ENCODE measurements around the gene RAB33A.

The RAB33A gene
- 9.2 to 19.4 (median 12.6) reads per million in 4 experiments for total RNA-seq

DNA sequence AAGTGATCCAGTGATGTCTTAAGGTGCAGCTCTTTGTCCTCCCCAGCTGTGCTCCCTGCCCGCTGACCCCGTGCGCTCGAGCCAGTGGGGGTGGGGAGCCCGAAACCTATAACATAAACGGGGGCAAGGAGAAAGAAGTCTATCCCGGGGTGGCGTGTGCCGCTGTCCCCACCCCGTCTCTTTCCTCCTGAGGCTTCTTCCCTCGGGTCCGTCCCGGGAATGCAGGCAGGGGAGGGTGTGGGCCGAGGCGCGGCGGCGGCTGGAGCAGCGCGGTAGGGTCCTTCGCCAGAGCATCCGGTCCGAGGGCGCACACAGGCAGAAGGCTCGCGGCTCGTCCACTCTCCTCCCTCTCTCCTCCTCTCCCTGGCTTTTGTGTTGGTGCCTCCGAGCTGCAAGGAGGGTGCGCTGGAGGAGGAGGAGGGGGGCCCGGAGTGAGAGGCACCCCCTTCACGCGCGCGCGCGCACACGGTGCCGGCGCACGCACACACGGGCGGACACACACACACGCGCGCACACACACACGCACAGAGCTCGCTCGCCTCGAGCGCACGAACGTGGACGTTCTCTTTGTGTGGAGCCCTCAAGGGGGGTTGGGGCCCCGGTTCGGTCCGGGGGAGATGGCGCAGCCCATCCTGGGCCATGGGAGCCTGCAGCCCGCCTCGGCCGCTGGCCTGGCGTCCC lies at the start of gene RAB33A:
Gene RAB33A, plus strand, starts transcription at position 517 of the 681 bp plus-strand sequence. Its CDS starts 101 bp downstream, at position 618.
- peak; percentile 1 for DNase-seq

DNA sequence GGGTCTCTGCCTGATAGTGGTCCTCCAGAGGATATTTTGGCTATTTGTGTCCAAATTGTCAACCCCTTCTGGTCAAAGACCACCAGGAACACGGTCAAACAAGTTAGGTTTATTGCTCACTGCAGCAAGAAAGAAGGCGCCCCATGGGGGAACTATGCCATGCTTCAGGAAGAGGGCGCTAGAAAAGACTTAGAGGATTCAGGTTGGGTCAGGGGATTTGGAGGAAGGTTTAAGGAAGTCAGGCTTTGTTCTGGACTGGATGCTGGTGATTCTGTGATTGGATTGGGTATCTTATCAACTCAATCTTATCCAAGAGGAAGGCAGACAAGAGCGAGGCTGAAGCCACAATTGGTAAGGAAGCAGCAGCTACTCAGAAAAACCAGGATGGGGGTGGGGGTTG lies 47.2 kb upstream of the RAB33A start:
- no peak for DNase-seq

DNA sequence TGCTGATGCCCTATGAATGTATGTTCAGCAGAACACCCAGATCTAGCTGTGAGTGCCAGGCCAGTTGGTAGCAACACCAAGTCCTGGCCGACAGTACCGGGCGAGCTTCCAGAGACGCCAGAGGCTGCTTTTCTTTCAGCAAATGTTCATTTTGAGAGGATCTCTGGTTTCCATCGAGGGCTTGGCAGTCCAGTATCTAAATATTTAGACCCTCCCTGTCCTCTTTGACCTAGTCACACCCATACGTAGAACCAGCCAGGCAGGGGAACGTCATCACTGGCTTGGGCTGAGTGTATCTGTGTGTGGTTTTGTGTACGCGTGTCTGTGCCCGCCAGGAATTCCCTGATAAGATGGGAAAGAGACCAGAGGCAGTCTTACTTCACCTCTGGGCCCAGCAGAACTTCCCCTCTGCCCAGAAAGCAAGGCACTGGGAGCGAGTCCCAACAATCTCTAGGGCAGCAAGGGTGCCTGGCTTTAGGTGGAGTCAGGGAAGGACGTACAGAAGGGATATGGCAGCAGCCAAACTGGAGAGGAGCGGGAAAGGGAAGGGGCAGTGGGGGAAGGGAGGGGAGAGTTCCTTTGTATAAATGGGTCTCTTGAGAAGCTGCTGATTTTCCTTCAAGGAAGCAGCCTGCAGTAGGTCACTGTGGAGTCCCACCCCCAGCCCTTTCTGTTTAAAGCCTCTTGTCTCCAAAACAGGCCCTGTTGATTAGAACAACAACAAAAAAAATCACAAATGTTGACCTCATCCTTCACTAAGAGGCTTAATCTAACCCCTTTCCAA lies 46.5 kb upstream of the RAB33A start:
- no peak for DNase-seq

DNA sequence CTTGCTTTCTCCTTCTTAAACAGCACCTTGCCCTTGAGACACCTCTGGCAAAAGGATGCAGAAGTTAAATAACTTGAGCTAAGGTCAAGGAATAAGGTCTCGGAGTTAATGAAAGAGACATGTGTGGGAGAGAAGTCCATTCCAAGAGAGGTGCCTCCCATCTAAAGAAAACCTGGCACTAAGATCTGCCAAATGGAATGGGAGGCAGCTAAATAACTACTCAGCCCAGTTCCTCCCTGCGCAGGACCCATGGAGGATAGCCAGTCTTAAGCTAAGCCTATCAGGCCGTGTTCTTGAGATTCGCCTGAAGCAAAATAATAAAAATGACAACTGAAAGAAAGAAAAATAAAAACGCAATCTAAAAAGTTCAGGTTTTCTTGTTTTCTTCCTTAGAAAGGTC lies 40.8 kb upstream of the RAB33A start:
- DNase-seq, result no peak

DNA sequence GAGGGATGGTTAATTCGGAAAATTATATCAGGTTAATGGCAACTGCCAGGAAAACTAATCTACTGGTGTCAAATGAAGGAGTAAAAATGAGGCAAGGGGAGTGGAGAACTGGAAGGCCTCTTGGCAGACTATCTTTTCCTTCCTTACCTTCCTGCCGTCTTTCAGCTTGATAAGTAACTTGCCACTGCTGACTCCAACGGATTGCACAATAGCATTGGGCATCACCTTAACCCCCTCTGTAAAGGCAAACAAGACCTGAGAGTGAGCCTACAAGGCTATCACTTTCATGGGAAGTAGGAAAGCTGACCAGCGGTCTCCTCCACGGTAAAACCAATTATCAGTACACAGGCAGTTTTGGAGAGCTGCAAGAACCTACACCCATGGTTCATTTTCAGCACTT lies 35.3 kb upstream of the RAB33A start:
- no peak for DNase-seq

DNA sequence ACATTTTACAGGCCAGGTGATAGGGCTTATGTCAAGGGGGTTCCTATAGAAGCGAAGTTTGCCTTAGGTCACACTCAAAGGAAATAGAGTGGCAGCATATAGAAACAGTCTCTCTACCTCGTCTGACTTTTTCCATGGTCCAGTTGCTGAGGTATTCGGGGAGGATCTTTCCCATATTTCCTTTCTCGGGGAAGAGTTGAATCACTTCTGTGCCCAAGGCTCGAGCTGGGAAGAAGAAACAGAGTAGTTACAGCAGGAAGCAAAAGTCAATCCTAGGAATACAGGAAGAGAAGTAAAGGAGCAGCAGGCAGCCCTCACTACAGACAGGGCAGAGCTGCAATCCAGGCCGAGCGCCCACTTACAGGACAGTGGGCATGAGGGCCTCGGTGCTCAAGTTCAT lies 34.8 kb upstream of the RAB33A start:
- no peak for DNase-seq

DNA sequence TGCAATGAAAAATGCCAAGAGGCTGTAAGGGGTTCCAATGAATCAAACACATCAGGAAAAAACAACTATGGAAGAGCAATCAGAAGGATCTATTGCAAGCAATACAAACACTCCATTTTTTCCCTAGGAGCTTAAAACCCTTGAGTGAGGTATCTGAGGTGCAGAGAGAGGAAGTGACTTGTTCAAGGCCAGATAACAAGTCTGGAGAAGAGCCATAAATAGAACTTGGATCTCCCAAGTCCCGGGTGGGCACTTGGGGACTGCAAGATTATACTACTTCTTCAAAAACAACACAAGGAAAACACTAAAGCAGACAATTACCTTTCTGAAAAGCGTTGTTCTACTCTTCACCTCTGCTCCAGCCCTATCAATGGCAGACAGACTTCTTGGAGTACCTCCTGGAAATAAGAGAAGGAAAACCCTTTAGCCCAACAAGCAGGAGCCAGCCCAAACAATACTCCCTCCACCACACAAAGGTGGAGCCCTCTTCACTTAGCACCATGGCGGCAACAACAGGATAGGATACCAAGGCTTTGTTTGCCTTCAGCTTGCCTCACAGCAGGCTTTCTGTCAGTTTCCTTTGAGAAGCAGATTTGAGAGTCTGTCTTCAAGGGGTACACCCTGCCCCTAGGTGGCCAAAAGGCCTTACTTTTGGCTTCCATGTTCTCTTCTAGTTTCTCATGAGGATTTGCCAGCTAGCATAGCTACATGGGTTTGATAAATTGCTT lies 32.1 kb upstream of the RAB33A start:
- DNase-seq, result no peak

DNA sequence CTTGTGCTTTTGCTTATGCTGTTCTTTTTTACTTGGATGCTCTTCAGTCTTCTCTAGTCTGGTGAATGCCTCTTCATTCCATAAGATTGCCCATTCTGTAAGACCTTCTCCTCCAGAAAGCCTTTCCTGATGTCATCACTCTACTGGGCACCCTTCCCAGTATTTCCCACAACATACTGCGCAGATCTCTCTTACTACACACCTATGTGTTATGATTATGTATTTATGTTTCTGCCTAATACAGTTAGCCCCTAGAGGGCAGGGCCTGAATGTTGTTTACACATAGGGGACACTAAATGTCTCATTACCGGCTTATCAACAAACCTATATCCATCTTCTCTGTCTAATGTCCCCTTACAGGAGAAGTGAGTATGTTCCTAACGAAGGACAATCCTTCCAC lies 27.3 kb upstream of the RAB33A start:
- DNase-seq, result no peak

DNA sequence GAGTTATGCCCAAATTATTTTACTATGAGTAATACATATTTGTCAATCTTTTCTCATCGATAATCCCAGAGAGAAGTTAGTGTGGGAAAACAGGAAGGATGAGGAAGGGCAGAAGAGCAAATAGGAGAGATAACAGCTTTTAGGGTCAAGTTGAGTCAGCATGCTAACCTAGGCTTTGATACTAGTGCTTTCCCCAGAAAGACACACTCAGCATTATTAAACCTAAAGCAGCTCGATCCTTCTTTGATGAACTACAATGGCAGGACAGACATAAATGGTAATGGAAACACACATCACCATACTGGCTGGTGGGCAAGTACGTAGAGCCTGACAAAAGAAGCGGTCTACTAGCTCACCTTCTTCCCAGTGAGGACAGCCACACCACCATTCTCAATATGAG lies 26.6 kb upstream of the RAB33A start:
- DNase-seq, result no peak

DNA sequence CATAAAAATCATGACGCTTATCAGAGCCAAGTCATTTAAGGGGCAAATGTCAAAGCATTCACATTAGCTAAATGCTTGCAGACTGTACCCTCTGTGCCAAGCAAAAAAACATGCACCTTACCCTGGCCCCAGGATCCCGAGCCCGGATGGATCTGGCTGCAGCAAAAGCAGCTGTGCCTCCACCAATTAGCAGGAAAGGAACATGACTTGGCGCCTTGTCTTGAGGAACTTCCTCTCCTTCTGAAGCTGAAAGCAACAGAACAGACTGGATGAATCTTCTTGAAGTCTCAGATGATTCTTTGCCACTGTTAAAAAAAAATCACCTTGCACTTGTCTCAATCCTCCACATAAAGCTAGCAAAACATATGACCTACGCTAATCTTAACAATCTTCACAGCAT lies 24.1 kb upstream of the RAB33A start:
- no peak for DNase-seq

DNA sequence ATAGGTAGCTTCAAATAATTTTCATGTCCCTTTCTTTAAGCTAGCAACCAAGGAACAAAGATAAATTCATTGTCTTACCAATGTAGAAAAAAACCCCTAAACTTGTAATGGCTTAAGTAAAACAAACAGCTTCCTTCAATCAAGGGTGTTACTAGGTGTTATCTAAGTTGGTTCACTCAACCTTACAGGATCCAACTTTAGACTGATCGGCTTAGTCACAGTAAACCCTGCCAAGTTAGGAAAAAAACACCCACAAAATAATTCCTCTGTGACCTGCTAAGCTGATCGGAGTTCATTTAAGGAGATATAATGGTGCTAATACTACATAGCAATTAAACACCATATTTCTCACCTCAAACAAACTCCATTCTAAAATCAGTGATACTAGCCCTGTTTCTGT lies 16.2 kb upstream of the RAB33A start:
- DNase-seq, result no peak

DNA sequence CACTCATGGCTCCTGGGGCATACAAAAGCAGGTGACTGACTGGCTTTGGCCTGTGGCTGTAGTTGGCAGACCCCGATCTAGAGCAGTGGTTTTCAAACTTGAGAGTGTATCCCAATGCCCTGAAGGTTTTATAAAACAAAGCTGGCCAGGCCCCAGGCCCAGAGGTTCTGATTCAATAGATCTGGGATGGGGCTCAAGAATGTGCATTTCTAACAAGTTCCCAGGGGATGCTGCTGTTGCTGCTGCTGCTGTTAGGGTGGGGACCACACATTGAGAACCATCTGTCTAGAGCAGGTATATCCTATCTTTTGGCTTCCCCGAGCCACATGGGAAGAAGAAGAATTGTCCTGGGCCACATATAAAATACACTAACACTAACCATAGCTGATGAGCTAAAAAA lies 13.5 kb upstream of the RAB33A start:
- no peak for DNase-seq

DNA sequence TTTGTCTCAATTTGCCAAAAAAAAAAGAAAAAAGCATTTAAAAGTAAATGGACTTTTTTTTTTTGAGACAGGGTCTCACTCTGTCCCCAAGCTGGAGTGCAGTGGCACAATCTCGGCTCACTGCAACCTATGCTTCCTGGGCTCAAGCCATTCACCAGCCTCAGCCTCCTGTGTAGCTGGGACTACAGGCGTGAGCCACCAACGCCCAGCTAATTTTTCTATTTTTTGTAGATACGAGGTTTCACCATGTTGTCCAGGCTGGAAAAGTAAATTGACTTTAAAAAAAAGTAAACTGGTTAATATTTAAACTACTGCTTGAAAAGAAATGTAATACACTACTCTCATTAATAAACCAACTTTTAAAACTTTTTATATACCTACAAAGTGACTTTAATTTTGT lies 12.0 kb upstream of the RAB33A start:
- DNase-seq, result no peak

DNA sequence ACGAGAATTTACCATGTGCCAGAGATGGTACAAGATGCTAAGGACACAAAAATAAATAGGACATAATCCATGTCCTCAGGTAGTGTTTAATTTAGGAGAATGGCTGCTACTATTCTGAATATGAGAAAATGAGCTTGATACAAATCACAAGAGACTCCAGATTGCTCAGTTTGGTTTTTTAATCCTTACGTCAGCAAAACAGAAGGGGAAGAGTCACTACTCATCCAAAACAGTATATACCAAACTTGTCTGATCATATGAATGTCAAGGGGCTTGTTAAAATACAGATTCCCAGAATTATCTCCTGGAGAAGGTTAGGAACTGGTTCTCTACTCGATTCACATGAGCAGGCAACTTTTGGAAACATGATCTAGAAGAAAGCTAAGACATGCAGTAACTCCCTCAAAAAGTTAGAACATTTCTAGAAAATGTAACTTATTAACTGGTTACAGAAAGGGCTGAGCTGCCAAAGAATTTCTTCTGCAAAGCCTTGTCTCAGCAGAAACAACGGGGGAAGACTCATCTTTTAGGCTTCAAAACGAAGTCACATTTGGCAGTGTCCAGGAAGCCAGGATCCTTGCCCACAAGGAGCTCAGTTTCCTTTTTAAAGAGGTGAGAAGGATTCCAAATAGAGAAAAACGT lies 9.5 kb upstream of the RAB33A start:
- no peak for DNase-seq

DNA sequence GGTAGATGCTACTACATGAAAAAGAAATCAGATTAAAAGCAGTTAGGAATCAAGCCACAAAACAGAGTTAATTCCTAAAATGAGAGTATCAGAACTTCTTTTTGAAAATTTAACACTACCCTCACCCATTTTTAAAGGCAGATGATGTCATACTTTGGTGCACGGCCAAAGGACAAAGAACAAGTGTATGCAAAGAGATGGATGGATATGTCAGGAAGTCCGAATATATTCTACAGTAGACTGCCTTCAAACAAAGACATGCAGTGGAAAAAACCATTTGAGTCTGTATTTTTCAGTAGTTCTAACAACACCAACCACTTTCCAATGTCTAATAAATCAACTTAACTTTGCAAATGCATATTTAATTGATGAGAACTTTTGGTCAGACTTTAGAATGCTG lies 8.4 kb upstream of the RAB33A start:
- DNase-seq, result no peak

DNA sequence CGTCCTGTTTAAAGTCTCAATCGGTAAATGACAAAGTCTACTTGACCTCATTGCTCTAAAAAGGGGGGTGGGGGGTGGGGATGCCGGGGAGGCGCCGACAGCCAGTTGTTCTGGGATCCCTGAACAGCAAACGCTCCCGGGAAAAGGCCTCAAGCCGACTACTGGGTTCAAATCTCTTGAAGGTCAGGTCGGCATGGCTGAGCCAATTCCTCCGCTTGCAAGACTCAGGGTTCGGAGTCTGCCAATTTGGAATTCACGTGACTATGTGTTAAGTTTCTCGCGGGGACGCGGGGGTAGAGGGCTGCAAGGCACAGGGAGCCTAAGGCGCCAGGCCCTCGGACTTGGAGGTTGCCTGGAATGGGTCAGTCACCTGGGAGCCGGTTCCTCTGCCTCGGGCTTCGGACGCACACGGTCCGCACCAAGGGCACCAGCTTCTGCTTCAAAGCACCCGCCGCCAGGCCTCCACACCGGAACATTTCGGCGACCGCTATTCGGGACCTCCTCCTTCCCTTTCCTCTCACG lies 6.5 kb upstream of the RAB33A start:
- DNase-seq, result no peak

DNA sequence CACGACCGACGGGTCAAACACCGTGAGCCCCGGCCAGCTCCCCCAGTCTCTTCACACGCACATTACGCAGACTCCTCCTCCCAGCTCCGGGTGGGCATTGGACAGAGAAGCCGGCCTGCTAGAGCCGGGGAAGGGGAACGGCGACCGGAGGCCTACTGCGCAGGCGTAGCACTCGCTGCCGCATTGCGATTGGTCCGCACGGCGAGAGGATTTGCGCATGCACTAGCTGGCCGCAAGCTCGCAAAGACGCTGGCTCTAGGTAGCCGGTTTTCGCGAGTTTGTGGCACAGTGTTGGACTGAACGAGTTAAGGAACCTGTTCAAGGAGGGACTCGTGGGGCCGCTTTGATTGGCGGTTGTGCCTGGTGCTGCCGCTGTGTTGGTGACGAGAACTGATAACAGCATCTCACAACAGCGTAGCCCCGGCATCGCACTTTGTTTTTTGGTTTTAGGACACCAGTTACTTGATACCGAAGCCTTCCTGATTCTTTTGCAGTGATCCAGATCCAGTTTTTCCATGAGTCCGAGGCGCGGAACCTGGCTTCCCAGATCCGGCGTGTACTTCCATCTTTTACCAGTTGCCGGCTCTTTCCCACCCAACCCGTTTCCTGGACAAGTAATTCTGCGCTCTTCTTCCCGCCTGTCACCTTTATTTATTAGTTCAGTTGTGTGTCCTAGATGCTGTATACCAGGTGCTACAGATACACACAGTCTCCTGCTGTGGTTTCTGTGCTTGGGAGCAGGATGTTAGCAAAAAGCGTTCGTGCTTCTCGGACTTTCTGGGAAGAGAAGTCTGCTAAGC lies 5.9 kb upstream of the RAB33A start, which contains the start of gene AIFM1:
Gene AIFM1, minus strand, starts transcription at position 139 of the 800 bp plus-strand sequence. CDS start 185 bp downstream, outside the sequence.
- peak; percentile 79 for DNase-seq

DNA sequence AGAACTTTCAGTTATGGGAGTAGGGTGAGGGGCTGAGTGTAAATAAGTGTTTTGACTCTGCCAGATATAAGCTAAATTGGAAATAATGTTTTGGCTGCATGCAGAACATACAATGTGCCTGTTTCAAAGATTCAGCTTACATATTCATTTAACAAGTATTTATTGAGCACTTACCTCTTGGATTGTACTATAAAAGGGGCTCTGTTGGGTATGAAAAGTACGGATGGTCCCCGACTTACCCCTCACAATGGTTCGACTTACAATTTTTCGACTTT lies 5.3 kb upstream of the RAB33A start:
- DNase-seq, result no peak

DNA sequence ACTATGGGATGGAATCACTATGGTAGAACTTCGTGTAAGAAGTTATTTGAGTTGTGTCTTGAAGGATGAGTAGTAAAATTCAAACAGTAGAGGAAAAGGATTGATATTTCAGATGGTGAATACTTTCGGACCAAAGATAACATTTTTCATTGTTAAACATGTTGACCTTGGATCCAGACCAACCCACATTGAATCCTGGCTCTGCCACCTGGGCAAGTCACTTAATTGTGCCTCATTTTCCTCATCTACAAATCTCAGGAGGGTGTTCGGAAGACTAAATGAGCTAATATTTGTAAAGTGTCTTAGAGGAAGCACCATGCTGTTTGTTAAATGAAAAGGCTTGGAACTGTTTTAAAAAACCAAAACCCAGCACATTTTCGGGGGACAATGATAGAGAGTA lies 4.7 kb upstream of the RAB33A start:
- no peak for DNase-seq

DNA sequence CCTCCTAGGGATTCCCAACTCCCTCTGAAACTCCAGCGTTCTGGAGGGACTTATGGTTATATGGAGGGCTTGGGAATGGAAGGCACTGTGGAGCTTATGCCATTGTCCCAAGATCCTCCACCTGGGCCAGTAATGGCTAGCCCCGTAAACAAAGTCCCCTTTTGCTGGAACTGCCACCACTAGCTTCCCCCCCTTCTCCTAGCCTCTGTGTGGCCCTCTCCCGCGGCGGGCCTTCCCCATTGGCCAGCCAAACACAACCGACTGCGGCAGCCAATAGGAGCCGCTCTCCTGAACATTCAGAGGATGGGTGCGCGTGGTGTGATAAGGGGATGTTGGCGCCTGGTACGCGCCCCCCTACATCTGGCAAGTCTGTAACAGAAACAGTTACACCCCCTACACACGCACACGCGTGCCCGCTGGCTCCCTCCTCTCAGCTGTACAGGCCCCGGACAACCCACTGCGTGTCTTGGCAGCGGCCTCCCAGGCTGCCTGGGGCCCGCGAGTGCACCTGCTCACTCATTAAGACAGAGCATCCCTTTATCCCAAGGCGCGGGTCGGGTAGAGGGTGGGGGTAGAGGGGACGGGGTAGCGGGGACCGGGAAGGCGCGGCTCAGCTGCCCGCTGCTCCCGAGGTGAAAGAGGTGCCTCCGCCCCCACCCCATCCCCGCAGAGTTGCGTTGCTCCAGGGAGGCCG lies 863 bp upstream of the RAB33A start:
- DNase-seq, result peak; percentile 57

DNA sequence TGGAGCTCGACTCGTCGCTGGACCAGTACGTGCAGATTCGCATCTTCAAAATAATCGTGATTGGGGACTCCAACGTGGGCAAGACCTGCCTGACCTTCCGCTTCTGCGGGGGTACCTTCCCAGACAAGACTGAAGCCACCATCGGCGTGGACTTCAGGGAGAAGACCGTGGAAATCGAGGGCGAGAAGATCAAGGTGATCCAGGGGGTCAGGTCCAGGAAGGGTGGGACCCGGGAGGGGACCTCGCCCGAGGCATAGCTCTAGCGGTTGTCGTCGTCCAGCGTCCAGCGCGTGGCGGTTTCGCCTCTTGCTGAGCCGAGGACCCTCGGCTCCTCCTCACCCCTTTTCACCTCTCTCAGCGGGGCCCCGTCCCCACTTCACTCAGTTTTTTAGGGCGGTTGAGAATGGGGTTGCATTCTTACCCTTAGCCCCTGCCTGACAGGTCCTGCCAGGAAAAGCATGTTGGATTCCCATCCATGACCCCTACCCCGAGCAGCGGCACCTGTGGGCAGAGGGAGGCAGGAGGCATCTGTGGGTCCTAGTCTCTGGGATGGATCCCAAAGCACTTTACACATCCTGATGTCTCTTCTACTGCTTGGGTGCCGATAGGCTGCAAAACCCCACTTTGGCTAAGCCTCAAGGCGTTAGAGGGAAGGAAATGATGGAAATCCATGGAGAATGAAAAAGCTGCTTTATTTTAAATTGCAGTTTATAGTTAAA lies 524 bp downstream of the RAB33A start:
- DNase-seq, result no peak

Measured in effector CD8-positive, alpha-beta T cell (primary cell).